Measurements from ENCODE around the gene NAPG.
"Not testable (repeated sequence)": the region's sequence is repeated elsewhere in the genome, so short reads cannot be mapped to it uniquely, and the experiment has no call there.

- not testable (repeated sequence) for TF ChIP-seq CTCF, POLR2A (IDR thresholded peaks at IDR 0.05)
Measured at GRCh38 chr18:10600701-10601100, 74.9 kb downstream of the NAPG start.
